Common myeloid progenitor, CD34-positive (primary cell): Measurements from ENCODE around the gene ZFPM1.

Experiments
- CTCF ChIA-PET: fragments of 350-600 bp; sonication (Branson Sonifier 250); formaldehyde crosslinking; loops from one replicate; lab custom pipeline; 2021; ENCODE audit warnings: antibody characterized with exemption; lab: Charles Lee
- POLR2A ChIA-PET: fragments of 350-600 bp; sonication (Branson Sonifier 250); formaldehyde crosslinking; loops from one replicate; lab custom pipeline; 2021; ENCODE audit warnings: antibody characterized with exemption; lab: Charles Lee
- DNase-seq, 3 donors: peaks; one replicate each; pipeline versions ENCODE4 v3.0.0 to v3.0.0-alpha.2; 2013
- H3K27ac ChIP-seq, 2 experiments: 1 replicate in 1 of 2; 2 replicates in 1 of 2; pipeline ENCODE4 v1.7.0; 2013; ENCODE audit warnings: inconsistent platforms in 2 of 2, low read length in 2 of 2, mild to moderate bottlenecking in 2 of 2, low read depth in 1 of 2, moderate library complexity in 1 of 2; ENCODE audit not compliant: severe bottlenecking in 2 of 2, insufficient read depth in 1 of 2, poor library complexity in 1 of 2
- H3K27me3 ChIP-seq, 5 experiments: replicated peaks in 2 of 5; 1 replicate in 3 of 5; 2 replicates in 2 of 5; pipeline versions ENCODE4 v1.6.1 to v1.7.0; 2013; ENCODE audit warnings: low read length in 4 of 5, mild to moderate bottlenecking in 2 of 5, moderate library complexity in 2 of 5, inconsistent platforms in 1 of 5; ENCODE audit not compliant: insufficient read depth in 5 of 5, control insufficient read depth in 4 of 5
- H3K36me3 ChIP-seq, 4 experiments: 1 replicate in 2 of 4; 2 replicates in 2 of 4; pipeline versions ENCODE4 v1.6.1 to v1.7.0; 2013; ENCODE audit warnings: low read length in 3 of 4, control low read depth in 1 of 4, mild to moderate bottlenecking in 1 of 4; ENCODE audit not compliant: control insufficient read depth in 4 of 4, insufficient read depth in 4 of 4
- H3K4me1 ChIP-seq, 4 experiments: 1 replicate in 3 of 4; 2 replicates in 1 of 4; pipeline versions ENCODE4 v1.6.1 to v1.7.1; 2013; ENCODE audit warnings: low read length in 3 of 4, mild to moderate bottlenecking in 3 of 4, control low read depth in 1 of 4, inconsistent platforms in 1 of 4, moderate library complexity in 1 of 4; ENCODE audit not compliant: control insufficient read depth in 4 of 4, insufficient read depth in 4 of 4; ENCODE audit errors: control extremely low read depth in 1 of 4
- H3K4me3 ChIP-seq, 7 experiments: 1 replicate in 4 of 7; 2 replicates in 3 of 7; pipeline versions ENCODE4 v1.5.1 to v1.7.0; 2013; ENCODE audit warnings: mild to moderate bottlenecking in 7 of 7, low read length in 6 of 7, moderate library complexity in 6 of 7, inconsistent platforms in 2 of 7, low read depth in 2 of 7, control low read depth in 1 of 7; ENCODE audit not compliant: insufficient read depth in 4 of 7, control insufficient read depth in 1 of 7; ENCODE audit errors: extremely low read depth in 1 of 7
- H3K9me3 ChIP-seq, 5 experiments: 1 replicate in 4 of 5; 2 replicates in 1 of 5; pipeline versions ENCODE4 v1.6.1 to v1.7.1; 2013; ENCODE audit warnings: low read length in 4 of 5, mild to moderate bottlenecking in 2 of 5, inconsistent platforms in 1 of 5, low read depth in 1 of 5, moderate library complexity in 1 of 5; ENCODE audit not compliant: control insufficient read depth in 4 of 5, insufficient read depth in 2 of 5; ENCODE audit errors: control extremely low read depth in 1 of 5
- WGBS: methylation state at CpG from one replicate; pipeline ENCODE4 v1.1.5; 2013; ENCODE audit not compliant: insufficient coverage; 5-methylcytosine and 5-hydroxymethylcytosine counted together

Gene ZFPM1

DNA sequence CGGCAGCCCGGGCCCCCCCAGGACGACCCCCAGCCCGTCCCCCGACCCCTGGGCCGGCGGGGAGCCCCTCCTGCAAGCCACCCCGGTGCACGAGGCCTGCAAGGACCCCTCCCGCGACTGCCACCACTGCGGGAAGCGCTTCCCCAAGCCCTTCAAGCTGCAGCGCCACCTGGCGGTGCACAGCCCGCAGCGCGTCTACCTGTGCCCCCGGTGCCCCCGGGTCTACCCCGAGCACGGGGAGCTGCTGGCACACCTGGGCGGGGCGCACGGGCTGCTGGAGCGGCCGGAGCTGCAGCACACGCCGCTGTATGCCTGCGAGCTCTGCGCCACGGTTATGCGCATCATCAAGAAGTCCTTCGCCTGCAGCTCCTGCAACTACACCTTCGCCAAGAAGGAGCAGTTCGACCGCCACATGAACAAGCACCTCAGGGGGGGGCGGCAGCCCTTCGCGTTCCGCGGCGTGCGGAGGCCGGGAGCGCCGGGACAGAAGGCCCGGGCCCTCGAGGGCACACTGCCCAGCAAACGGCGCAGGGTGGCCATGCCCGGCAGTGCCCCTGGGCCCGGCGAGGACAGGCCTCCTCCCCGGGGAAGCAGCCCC lies 15.6 kb upstream of the ZFPM1 start:
- no peaks in the 10 kb centered on the region for H3K4me1 ChIP-seq
- ChIA-PET POLR2A (interaction anchor here (0.8 to 1.1 kb wide), 2 partner anchors 10 to 15 kb away, joined by 3 read pairs; partner anchors contain the start of gene ZFPM1), CTCF (interaction anchor here (0.7 to 4.4 kb wide), 15 partner anchors 9 to 659 kb away, joined by 3 to 12 read pairs (median 4); no protein-coding TSS in a partner anchor)
- DNase-seq = peak; percentile 43 to 69 (median 63)
- H3K36me3 ChIP-seq = peaks cover 0 to 2% (median 0%) of the 10 kb centered on the region in 4 experiments
- no peaks in the 10 kb centered on the region for H3K27me3 ChIP-seq
- H3K9me3 ChIP-seq = no peaks in the 10 kb centered on the region
- 59% methylated on average over 53 of the region's 55 CpGs for WGBS
- no peak overlapping the region for H3K4me3 ChIP-seq
- H3K27ac ChIP-seq = no peak overlapping the region

DNA sequence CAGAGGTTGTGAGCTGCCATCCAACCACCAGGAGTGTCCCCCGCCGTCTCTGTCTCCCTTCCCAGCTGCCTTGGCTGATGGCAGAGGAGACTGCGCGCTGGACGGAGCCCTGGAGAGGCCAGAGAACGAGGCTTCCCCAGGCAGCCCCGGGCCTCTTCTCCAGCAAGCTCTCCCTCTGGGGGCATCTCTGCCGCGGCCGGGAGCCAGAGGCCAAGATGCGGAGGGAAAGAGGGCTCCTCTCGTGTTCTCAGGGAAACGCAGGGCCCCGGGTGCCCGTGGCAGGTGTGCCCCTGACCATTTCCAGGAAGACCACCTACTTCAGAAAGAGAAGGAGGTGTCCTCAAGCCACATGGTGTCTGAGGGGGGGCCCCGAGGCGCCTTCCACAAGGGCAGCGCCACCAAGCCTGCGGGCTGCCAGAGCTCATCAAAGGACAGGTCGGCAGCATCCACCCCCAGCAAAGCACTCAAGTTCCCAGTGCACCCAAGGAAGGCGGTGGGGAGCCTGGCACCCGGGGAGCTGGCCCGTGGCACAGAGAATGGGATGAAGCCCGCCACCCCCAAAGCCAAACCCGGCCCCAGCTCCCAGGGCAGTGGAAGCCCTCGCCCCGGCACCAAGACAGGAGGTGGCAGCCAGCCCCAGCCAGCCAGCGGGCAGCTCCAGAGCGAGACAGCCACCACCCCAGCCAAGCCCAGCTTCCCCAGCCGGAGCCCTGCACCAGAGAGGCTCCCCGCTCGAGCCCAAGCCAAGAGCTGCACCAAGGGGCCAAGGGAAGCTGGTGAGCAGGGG lies 14.8 kb upstream of the ZFPM1 start:
- Histone ChIP-seq H3K36me3 (peaks cover 0 to 2% (median 0%) of the 10 kb centered on the region in 4 experiments), H3K27ac (no peak overlapping the region), H3K4me3 (no peak overlapping the region), H3K9me3 (no peaks in the 10 kb centered on the region), H3K4me1 (peaks cover 0 to 2% (median under 1%) of the 10 kb centered on the region in 4 experiments), H3K27me3 (no peaks in the 10 kb centered on the region)
- CTCF ChIA-PET = interaction anchor here (0.5 to 4.4 kb wide), 20 partner anchors 8 to 659 kb away, joined by 3 to 12 read pairs (median 4); partner anchors contain the start of gene ZNF469
- POLR2A ChIA-PET = interaction anchor here (0.8 to 1.1 kb wide), 2 partner anchors 11 to 14 kb away, joined by 3 read pairs; partner anchors contain the start of gene ZFPM1
- DNase-seq = no peak
- WGBS = 95% methylated on average over 30 of the region's 32 CpGs

- H3K9me3 ChIP-seq = no peaks in the 10 kb centered on the region
- 90% methylated on average over 17 of the region's 17 CpGs for WGBS
- no peak for DNase-seq
- peaks cover 0 to 2% (median under 1%) of the 10 kb centered on the region in 4 experiments for H3K4me1 ChIP-seq
- no peak overlapping the region for H3K4me3 ChIP-seq
- no peaks in the 10 kb centered on the region for H3K27me3 ChIP-seq
- H3K27ac ChIP-seq = no peak overlapping the region
- H3K36me3 ChIP-seq = peaks cover 0 to 2% (median 0%) of the 10 kb centered on the region in 4 experiments
- CTCF ChIA-PET = interaction anchor here (1.0 to 4.4 kb wide), 6 partner anchors 7 to 508 kb away, joined by 3 to 12 read pairs (median 4); partner anchors contain the start of gene ZNF469
- POLR2A ChIA-PET = no interaction called here
Measured at GRCh38 chr16:88439016-88439415, 14.1 kb upstream of the ZFPM1 start.

- H3K27me3 ChIP-seq = no peaks in the 10 kb centered on the region
Measured at GRCh38 chr16:88439706-88440105, 13.4 kb upstream of the ZFPM1 start.

DNA sequence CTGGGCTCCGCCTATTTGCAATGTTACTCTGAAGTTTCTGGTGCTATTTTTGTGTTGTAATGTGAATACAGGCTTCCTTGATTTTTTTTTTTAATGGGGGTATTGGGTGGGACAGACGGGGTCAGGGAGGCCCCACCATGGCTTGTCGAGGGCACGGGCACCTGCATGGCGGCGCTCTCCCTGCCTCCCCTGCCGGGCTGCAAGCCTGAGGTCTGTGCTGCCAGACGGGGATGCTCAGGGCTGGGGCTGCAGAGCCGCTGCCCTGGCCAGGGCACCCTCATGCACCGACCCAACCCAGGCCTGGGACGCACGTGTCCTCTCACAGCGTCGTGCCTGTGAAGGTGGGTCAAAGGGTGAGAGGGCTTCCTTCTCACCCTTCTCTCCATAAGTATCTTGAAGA lies 13.0 kb upstream of the ZFPM1 start:
- H3K27ac ChIP-seq = no peak overlapping the region
- ChIA-PET POLR2A (no interaction called here), CTCF (interaction anchor here (2.2 kb wide), 1 partner anchor 120 kb away, joined by 9 read pairs; no protein-coding TSS in a partner anchor)
- no peaks in the 10 kb centered on the region for H3K9me3 ChIP-seq
- peaks cover 0 to 2% (median under 1%) of the 10 kb centered on the region in 4 experiments for H3K4me1 ChIP-seq
- DNase-seq = no peak
- peaks cover 0 to 2% (median 0%) of the 10 kb centered on the region in 4 experiments for H3K36me3 ChIP-seq
- H3K4me3 ChIP-seq = no peak overlapping the region
- H3K27me3 ChIP-seq = no peaks in the 10 kb centered on the region
- 98% methylated on average over 13 of the region's 14 CpGs for WGBS

More at GRCh38 chr16:88439706-88440105, 13.4 kb upstream of the ZFPM1 start:
- H3K4me3 ChIP-seq = no peak overlapping the region
- 94% methylated on average over 10 of the region's 12 CpGs for WGBS
- no peaks in the 10 kb centered on the region for H3K9me3 ChIP-seq
- H3K27ac ChIP-seq = no peak overlapping the region
- ChIA-PET POLR2A (no interaction called here), CTCF (interaction anchor here (1.4 to 2.2 kb wide), 2 partner anchors 121 to 509 kb away, joined by 3 to 9 read pairs; no protein-coding TSS in a partner anchor)
- H3K4me1 ChIP-seq = peaks cover 0 to 2% (median under 1%) of the 10 kb centered on the region in 4 experiments
- H3K36me3 ChIP-seq = peaks cover 0 to 2% (median 0%) of the 10 kb centered on the region in 4 experiments
- no peak for DNase-seq

DNA sequence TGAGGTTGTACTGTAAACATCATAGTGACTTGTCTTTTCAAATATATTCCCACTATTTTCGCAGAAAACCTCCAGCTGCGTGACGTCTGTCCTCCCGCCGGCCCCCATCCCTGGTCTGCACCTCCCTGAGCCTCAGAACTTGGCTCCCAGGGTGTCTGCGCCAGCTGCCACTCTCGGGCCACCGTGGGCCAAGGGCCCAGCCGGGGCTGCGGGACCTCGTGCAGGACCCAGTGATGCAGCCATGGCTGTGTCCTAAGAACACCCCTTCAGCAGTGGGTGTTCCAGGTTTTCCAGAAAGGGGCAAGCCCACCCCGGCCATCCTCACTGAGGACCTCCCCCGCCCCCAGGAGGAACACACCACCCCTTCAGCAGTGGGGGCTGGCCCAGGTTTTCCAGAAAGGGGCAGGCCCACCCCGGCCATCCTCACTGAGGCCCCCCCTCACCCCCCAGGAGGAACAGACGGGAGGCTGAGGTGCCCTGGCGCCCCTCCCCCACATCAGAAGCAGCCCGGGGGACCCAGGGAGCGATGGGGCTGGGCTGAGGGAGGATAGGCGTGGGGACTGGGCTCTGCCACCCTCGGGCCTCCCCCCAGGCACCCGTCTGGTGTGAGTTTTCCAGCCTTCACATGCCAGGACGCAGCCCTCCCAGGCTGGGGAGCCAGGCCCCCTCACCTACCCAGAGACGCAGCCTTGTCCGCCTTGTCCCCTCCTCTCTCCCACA lies 12.2 kb upstream of the ZFPM1 start:
- Histone ChIP-seq H3K4me1 (peaks cover 0 to 2% (median under 1%) of the 10 kb centered on the region in 4 experiments), H3K36me3 (peaks cover 0 to 2% (median 0%) of the 10 kb centered on the region in 4 experiments), H3K27me3 (no peaks in the 10 kb centered on the region), H3K9me3 (no peaks in the 10 kb centered on the region), H3K4me3 (no peak overlapping the region), H3K27ac (no peak overlapping the region)
- ChIA-PET POLR2A (no interaction called here), CTCF (interaction anchor here (1.2 to 2.0 kb wide), 4 partner anchors 48 to 121 kb away, joined by 3 to 8 read pairs (median 3); no protein-coding TSS in a partner anchor)
- WGBS = 96% methylated on average over 11 of the region's 24 CpGs
- no peak for DNase-seq
